Fibroblast of upper back skin (primary cell): Measurements from ENCODE around the gene ISG15.
"Not testable (repeated sequence)": the region's sequence is repeated elsewhere in the genome, so short reads cannot be mapped to it uniquely, and the experiment has no call there.

Experiments used
- DNase-seq: peaks from one replicate; pipeline ENCODE4 v3.0.0-alpha.2; 2013

ISG15 gene

DNA sequence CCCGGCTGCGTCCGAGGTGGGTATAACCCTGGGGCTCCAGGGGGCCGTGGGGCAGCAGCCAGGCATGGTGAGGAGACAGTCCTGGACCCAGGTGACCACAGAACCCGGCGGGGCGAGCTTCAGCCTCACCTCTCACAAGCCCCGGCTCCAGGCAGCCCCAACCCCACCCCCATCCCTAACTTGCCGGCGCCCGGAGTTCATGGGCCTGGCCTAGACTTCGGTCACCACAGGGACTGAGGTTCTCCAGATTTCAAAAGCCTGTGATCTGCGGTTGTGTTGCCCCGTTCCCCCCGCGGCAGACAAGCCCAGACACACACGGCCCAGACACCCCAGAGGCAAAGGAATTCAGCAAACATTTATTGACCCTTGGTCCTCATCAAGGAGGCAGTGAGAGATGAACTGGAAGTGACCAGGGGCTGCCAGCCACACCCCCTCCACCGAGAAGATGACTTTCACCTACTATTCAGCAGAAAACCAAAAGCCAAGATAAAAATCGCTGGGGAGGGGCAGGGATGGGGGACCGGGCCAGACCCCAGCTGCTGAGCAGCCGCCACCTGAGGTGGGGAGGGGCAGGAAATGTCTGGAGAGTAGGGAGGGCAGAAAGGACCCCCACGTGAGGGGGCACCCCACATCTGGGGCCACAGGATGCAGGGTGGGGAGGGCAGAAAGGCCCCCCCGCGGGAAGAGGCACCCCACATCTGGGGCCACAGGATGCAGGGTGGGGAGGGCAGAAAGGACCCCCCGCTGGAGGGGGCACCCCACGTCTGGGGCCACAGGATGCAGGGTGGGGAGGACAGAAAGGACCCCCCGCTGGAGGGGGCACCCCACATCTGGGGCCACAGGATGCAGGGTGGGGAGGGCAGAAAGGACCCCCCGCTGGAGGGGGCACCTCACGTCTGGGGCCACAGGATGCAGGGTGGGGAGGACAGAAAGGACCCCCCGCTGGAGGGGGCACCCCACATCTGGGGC is 17.3 kb upstream of the ISG15 start:
- DNase-seq: no peak

DNA sequence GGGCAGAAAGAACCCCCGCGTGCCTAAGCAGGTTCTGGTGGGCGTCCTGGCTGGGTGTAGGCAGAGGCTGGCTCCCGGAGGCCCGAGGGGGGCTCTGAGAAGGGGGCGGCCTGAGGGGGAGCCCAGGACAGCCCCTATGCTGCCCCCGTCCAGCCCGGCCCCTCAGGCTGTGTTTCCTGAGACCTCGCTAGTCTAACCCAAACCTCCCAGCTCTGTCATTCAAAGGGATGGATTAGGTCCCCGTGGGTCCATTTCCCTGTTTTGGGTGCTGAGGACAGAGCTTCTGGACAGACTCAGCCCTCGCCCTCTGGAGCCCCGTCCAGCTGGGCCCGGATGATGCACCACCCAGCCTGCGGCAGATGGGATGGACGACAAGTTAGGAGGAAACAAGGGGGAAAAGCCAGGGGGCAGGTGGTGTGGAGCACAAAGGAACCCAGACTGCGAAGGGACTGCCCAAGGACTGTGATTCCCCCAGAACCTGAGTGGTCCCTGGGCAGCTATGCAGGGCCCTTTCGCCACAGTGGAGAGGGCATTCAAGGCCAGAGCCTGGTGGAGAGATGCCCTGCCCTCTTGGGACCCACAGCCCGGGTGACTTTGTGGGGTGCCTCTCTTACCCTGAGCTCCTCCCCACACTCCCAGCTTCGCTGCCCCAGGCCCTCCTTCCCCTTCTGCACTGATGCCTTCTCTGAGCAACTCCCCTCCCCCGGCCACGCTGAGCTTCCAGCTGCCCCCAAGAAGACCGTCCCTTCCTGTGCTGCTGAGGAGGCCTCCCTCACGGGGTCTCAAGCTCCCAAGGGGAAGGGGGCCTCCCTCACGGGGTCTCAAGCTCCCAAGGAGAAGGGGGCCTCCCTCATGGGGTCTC is 16.2 kb upstream of the ISG15 start:
- no peak for DNase-seq

DNA sequence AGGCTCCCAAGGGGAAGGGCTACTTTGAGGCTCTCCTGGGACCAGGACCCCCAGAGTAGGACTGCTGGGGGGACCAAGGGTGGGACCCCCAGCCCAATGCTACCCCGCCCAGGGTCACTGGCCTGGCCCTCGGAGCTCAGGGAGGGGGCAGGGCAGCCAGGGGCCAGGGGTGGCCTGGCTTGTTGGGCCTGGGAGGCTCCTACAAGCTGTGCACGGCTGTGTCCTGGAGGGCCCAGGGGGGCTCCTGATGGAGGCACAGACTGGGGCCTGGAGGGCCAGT is 15.6 kb upstream of the ISG15 start:
- no peak for DNase-seq

DNA sequence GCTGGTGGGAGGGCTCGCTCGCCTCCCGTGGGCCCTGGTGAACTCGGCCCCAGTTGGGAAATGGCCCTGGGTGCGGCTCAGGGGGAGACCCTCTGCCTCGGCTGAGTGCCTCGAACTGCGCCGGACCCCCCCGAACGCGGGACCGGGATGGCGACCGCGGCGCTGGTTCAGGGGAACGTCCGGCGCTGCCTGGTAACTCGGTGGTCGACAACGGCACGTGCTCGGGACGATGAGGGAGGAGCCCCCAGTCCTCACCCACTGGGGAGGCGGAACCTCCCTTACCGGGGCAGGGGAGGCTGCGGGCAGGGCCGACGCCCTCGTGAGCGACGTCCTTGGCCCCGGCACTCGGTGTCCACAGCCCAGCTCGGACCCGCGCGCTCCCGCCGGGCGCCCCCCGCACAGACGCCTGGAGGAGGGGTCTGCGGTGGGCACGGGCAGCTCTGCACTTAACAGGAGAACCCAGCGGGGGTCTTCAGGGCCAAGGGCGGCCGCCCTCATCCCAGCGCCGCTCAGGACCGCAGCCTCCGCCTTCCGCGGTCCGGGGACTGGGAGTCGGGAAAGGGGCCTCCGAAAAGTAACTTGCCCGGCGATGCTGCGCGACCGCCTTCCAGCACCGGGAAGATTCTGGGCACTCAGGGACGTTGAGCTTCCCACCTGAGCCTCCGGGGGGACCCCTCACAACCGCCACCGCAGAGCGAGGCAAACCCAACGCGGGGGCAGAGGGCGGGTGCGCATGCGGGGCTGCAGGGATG is 15.1 kb upstream of the ISG15 start:
- DNase-seq: no peak

DNA sequence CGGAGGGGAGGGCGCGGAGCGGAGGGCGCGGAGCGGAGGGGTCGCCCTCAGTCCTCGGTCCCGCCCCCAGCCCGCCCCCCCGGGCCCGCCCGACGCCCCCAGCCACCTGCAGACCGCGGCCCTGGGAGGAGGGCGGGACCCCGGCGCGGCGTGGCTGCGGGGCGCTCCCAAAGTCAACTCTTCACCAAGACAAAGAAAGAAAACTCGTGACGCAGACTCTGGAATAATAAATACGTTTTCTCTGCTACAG is 14.6 kb upstream of the ISG15 start:
- no peak for DNase-seq

DNA sequence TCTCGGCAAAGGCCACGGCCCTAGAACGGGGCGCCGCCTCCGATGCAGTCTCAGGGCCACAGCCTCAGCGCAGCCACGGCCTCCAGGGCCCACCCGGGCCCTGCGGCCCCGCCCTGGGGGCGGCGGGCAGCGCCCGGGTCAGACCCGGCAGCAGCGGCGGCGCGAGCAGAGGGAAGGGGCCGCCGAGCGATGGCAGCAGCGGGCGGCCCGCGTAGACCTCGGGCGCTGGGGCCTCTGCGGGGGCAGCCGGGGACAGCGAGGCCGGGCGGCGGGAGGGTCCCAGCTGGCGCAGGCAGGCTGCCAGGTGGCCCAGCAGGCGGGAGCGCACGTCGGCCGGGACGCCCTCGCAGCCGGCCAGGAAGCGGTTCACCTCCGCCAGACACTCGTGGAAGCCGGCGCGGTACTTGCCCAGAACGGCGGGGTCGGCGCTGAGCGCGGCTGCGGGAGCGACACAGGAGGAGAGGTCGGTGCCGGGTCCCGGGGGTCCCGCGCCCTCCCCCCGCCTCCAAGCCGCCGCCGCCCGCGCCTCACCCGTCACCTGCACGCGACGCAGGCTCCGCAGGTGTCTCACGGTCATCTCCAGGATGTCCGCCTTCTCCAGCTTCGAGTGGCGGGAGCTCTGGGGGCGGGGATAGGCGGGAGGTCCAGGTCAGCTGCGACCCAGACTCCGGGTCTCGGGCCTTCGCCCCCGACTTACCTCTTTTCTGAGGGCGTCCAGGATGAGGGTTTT is 14.1 kb upstream of the ISG15 start:
- no peak for DNase-seq

DNA sequence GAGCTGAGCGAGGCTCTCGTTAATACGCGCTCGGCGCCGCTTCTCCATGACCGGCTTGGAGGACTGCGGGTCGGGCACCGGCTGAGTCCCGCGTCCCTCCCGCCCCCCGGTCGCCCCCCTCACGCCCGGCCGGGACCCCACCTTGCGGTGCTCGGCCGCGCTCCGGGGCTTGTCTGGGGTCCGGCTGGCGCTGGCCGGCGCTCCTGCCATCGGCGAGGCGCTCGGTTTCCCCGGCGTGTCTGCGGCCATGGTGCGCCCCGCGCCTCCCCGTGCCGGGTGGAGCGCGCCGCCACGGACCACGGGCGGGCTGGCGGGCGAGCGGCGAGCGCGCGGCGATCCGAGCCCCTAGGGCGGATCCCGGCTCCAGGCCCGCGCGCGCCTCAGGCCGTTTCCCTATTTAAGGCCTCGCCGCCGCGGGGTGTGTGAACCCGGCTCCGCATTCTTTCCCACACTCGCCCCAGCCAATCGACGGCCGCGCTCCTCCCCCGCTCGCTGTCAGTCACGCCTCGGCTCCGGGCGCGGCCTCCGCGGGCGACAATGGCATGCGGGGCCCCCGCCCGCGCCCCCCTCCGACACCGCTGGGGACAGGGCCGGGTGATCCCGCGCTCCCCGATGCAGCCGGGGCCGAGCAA is 13.5 kb upstream of the ISG15 start, which contains the start of gene HES4:
TSS of gene HES4 (minus strand) at position 373 of the 632 bp plus-strand sequence. CDS start at position 249, 124 bp downstream.
- DNase-seq: peak; percentile 88

DNA sequence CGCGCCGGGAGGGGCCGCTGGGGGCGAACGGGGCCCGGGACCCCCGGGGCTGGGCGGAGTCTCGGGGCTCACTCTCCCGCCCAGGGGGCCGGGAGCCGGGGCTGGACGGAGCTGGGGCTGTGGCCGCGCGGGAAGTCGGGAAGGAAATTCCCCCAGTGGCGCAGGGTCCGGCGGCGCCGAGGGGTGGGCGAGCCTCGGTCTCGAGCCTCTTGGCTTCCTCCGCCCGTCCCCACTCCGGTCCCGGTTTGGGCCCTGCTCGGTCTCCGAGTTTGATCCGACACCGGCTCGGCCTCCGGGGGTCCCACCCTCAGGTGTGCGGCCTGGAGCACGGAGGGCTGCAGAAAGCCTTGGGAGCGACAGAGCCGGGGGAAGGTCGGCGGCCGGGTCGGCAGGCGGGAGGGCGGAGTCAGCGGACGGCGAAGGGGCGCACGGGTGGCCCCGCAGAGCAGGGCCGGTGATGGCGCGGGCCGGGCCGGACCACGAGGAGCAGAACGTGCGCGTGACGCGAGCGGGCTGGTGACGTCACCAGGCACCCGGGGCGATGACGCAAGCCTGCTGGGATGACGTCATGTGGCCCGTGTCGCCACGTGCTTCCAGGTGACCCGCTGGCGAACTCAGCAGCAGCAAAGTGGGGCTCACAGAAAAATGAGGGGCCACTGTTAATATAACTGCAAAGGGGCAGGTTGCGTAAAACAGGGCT is 12.8 kb upstream of the ISG15 start:
- DNase-seq: peak; percentile 69

DNA sequence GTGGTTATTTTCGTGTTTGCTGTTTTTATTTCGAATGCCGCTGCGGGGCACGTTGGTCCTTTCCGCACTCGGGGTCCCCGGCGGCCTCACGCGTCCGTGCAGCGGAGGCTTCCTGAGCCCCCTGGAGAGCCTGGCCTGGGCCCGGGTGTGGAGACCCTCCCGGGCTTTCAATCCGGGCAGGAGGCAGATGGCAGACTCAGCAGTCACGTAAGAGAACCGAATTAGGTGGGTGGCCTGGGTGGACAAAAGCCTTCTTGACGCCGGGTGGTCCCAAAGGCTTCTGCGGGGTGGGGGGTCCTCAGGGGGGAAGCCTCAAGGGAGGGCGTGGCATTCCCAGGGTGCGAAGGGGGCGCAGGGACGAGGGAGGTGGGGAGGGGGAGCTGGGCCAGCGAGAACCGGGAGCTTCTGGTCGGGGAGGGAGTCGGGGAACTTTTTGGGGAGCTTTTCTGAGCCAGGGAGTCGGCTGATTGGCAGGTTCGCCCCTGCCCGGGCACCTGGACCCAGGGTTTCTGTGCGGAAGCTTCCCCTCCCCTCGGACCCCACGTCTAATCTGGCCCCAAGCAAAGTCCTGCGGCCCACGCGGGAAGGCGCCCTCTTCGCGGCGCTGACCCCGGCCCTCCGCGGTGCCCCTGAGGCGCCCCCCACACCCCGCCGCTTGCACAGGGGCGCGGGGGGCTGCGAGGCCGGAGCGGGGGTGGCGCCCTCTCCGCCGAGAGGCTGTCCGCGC is 12.1 kb upstream of the ISG15 start:
- no peak for DNase-seq

DNA sequence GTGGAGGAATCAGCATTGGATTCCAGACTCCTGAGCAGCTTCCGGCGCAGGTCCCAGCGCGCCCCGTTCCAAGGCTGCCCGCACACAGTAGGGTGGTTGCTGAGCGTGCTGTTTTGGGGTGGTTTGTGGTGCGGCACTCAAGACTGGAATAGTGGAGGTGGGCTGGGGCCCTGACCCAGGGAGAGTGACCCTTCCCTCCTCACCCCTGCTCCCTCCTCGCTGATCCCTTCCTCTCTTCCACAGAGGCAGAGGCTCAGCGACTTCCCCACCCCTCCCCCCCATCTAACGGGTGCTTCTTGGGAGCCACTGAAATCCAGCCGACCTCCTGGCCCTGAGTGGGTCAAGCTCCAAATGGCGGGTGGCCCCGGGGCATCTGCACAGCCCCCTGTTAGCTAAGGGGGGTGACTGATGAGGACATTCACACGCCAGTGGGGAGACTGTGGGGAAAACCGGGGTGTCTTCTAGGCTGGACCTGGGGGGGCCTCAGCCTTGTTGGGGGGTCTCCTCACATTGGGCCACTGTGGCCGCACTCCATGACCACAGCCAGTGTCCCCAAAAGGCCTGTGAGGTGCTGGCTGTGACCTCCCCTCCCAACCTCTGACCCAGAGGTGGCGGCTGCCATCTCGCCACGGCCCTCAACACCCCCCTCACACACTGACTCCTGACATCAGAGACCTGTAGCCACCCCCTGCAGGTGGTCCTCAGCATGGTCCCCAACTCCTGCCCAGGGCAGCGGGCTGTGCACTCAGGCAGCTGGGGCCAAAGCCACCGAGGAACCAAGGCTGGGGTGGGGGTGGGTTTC is 9.5 kb upstream of the ISG15 start:
- no peak for DNase-seq

DNA sequence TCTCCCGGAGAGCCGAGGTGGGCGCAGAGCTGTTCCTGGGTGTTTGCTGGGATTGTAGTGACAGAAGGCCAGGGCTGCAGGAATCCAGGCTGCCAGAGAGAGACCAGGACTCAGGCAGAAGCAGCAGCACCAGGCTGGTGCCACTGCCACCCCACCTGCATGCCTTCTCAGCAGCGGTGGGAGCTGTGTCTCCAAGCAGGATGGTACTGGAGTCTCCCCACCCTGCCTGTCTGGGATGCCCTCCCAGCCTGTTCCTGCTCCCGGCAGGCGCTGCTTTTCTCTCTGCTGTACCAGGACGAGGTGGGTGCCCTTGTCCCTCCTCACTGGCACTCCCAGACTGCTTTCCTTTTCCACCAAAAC is 8.9 kb upstream of the ISG15 start:
- DNase-seq: no peak

DNA sequence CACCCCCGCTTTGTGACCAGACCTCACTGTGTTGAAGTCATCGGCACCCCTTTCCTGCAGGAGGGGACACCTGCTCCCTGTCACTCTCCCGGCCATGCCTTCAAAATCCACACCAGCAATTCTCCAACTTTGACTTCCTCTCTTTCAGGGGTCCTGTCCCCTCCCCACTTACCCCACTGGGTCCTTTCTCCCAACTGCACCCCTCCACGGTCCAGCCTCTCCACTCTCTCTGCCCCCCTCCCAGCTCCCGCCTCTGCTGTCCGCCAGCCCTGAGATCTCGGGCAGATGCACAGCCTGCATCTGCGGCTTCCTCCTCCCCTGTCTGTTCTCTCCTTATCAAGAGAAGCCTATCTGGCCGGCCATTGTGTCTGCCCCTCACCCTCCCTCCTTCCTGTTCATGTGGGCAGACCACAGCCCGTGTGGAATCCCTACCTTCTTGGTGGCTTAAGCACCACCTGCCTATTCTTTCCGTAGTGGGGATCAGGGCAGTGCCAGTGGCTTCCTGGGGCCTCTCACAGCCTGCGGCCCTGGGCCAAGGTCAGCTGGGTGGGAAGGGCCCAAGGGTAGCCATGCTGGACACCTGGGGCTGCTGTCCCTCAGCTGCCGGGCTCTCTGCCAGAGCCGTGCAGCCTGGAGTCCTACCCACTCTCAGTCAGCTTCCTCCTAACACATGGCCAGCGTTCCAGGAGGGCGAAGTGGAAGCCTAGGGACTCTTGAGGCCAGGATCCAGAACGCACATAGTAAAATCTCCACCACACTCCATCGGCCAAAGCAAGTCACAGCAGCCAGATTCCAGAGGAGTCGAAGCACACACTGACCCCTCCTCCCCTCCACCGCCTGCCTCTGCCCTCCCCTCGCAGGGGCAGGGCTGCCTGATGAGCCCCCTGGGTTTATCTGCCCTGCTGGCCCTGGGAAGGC is 8.3 kb upstream of the ISG15 start:
- peak; percentile 55 for DNase-seq

DNA sequence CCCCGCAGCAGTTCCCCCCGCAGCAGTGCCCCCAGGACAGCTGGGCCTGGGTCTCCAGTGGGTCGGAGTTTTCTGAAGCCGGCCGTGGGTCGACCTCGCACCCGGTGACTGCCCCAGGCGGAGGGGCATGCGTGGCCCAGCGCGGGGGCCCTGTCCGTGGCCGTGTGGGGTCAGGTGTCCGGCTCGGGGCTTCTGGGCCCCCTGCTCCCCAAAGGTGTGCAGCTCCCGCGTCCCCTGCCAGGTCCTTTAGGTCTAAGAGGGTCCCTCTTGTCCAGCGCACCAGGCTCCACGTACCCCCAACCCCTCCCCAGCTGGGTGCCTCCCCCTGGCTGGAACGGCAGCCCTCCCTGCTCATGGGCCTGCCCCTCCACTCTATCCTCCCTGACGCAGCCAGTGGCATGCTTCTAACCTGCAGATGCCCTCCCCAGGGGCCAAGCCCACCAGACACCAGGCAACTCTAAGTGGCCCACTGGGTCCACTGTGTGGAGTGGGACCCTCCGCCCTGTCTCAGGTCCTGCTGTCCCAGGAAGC is 7.5 kb upstream of the ISG15 start:
- no peak for DNase-seq

DNA sequence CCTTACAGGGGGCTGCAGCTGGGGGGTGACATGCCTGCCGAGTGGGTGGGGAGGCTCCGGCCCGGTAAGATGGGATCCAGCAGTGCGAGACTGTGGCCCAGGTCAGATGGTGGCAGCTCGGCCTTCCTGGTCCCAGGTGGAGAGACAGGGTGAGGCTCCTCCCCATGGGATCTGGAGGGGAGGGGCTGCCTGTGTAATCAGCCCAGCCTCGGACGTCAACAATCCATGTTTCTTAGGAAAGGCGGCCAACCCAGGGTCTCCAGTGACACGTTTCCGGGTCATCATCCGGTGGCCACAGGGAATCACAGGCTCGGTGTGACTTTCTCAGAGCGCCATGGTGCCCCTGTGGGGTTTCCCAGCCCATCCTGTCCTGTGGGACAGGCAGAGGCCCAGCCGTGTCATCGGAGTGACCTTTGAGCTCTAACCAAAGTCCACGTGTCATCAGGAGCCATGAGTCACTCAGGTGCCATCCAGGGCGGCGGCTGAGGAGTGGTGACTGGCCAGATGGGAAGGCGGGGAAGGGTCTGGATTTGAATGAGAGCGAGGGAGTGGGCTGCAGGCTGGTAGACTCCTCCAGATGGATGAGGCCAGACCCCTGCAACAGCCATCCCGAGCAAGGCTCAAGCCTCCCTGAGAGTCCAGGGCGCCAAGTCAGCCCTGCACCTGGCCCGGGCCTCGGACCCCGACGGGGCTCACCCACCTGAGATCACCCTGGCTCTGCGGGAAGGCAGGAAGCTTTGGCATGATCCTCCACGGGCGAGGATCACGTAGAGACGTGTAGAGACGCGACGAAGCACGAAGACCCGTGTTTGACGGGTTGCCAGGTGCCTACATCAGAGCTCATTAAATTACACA is 6.8 kb upstream of the ISG15 start:
- no peak for DNase-seq

DNA sequence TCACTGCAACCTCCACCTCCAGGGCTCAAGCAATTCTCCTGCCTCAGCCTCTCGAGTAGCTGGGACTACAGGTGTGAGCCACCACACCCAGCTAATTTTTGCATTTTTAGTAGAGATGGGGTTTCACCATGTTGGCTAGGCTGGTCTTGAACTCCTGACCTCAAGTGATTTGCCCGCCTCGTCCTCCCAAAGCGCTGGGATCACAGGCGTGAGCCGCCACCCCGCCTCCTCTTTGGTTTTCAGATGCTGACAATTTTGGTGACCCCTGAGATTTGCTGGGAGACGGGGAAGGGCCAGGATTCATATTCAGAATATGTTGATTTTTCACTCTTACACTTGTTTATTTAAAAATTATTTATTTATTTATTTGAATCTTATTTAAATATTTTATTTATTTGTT is 3.2 kb upstream of the ISG15 start:
- not testable (repeated sequence) for DNase-seq

DNA sequence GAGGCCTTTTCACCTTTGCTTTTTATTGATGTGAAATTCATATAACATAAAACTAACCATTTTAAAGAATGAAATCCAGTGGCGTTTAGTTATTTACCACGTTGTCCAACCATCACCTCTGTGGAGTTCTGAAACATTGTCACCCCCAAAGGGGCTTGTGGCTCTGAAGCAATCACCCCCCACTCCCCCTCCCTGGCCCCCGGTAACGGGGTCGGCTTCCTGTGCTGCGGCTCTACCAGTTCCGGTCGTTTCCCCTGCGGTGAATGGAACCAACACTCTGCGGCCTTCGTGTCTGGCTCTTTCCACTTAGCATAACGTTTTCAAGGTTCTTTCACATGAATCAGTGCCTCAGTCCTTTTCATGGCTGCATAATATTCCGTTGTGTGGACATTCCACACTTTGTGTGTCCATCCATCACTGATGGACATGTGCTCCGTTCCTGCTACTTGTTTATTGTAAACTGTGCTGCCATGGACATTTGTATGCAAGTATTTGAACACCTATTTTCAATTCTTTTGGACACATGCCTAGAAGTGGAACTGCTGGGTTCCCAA is 1.8 kb upstream of the ISG15 start:
- DNase-seq: no peak

DNA sequence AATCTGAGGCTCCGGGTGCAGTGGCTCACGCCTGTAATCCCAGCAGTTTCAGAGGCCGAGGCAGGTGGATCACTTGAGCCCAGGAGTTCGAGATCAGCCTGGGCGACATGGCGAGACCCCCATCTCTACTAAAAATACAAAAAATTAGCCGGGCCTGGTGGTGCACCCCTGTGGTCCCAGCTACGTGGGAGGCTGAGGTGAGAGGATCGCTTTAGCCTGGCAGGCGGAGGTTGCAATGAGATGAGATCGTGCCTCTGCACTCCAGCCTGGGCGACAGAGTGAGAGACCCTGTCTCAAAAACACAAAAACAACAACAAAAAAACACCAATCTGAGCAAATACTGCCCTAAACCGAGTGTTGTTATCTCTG is 577 bp upstream of the ISG15 start:
- not testable (repeated sequence) for DNase-seq
